Heart left ventricle (tissue), 13 donors: ENCODE measurements around the gene CEP20.

Experiments used
- CTCF ChIP-seq, 12 donors: fragments of 200-600 bp; sonication (generic) in 4 of 12; IDR thresholded peaks; one replicate each; pipeline versions ENCODE4 v1.5.0 to v1.8.0; 2018 to 2022; ENCODE audit warnings: antibody characterized with exemption in 12 of 12, mild to moderate bottlenecking in 5 of 12
- POLR2A ChIP-seq, 2 donors: fragments of 450-650 bp; IDR thresholded peaks; one replicate each; pipeline ENCODE4 v1.6.1; 2017; ENCODE audit warnings: antibody characterized with exemption in 2 of 2, mild to moderate bottlenecking in 2 of 2, moderate library complexity in 2 of 2
- donor health status: ischemic (EF 13 %, LVEDD 7.1; RV severe dilation, severe dysfunction).
- donor health status: DM: no; HTN: yes; CAD: no.
- donor health status: DM: no; HTN: no; CAD: no.
- donor health status: ischemic (EF 25% LVEDD 6.9; RV normal size, moderate dysfunction).
- donor health status: ischemic (EF 25% LVEDD 5.7; RV mildly dilated, moderate dysfunction).
- donor health status: ischemic (EF 35%, LVEDD 5.7; RV mildly dilated, moderate dysfunction).
- donor health status: nonischemic (EF 11% LVEDD 7.7; RV severe dilation, severe dysfunction).
- donor health status: DM: yes; HTN: yes; CAD: no.
- donor health status: PGD.
- donor health status: ischemic (EF 29% LVEDD 5.4; RV normal size, mild dysfunction).
- donor health status: nonischemic (EF 23%, LVEDD 6.1; RV moderate dilation, normal function).

GRCh38 chr16:15834502-15834901 is 53.9 kb downstream of the CEP20 start:
- TF ChIP-seq POLR2A (IDR thresholded peaks at IDR 0.05): no peak
- TF ChIP-seq CTCF (IDR thresholded peaks at IDR 0.05): no peak
